Tibial nerve (tissue), 4 donors: ENCODE data around the gene CERS6. TPM values are rescaled to one million over a fixed set of nuclear protein-coding genes. Genes with fewer than 3 reads are reported as not detected.
"Not testable (repeated sequence)": the region's sequence is repeated elsewhere in the genome, so short reads cannot be mapped to it uniquely, and the experiment has no call there.

Experiments used
- DNase-seq, 2 donors: peaks; one replicate each; pipeline ENCODE4 v3.0.0-alpha.2; 2019; ENCODE audit warnings: low spot score in 2 of 2
- H3K27ac ChIP-seq, 4 donors: fragments of 200-600 bp; sonication (generic) in 3 of 4; one replicate each; pipeline ENCODE4 v1.5.1; 2017 to 2019; ENCODE audit warnings: mild to moderate bottlenecking in 1 of 4
- H3K27me3 ChIP-seq, 2 donors: fragments of 200-600 bp; sonication (generic) in 1 of 2; one replicate each; pipeline versions ENCODE4 v1.5.1 to v1.6.0; 2017 to 2019
- H3K36me3 ChIP-seq, 3 donors: fragments of 200-600 bp; sonication (generic); one replicate each; pipeline ENCODE4 v1.5.1; 2018 to 2019
- H3K4me1 ChIP-seq, 4 donors: fragments of 200-600 bp; sonication (generic) in 3 of 4; one replicate each; pipeline ENCODE4 v1.5.1; 2017 to 2019
- H3K4me3 ChIP-seq, 4 donors: fragments of 200-600 bp; sonication (generic) in 3 of 4; one replicate each; pipeline ENCODE4 v1.5.1; 2017 to 2019; ENCODE audit warnings: mild to moderate bottlenecking in 1 of 4, moderate library complexity in 1 of 4
- H3K9me3 ChIP-seq, 4 donors: fragments of 200-600 bp; sonication (generic) in 3 of 4; one replicate each; pipeline ENCODE4 v1.5.1; 2017 to 2019
- CTCF ChIP-seq, 5 experiments: fragments of 200-600 bp in 3 of 5; fragments of 450-650 bp in 2 of 5; sonication (generic) in 3 of 5; IDR thresholded peaks; one replicate each; pipeline ENCODE4 v1.5.1; 2016 to 2019; ENCODE audit warnings: antibody characterized with exemption in 5 of 5, mild to moderate bottlenecking in 3 of 5, moderate library complexity in 2 of 5
- EP300 ChIP-seq, 2 donors: sonication (generic); formaldehyde crosslinking; IDR thresholded peaks; one replicate each; pipeline ENCODE4 v1.6.1; 2017; ENCODE audit warnings: antibody characterized with exemption in 2 of 2, mild to moderate bottlenecking in 1 of 2
- POLR2A ChIP-seq, 2 donors: fragments of 450-650 bp; IDR thresholded peaks; one replicate each; pipeline ENCODE4 v1.6.1; 2017; ENCODE audit warnings: antibody characterized with exemption in 2 of 2, mild to moderate bottlenecking in 2 of 2, moderate library complexity in 2 of 2
- WGBS, 2 donors: methylation state at CpG; one replicate each; pipeline ENCODE4 v1.1.5; 2018; 5-methylcytosine and 5-hydroxymethylcytosine counted together
- total RNA-seq, 4 donors: library from RNA; depleted of rRNA; stranded (reverse); fragments of >200 nt; gene quantifications; one replicate each; pipeline ENCODE4 v1.1.0, GENCODE V29; 2016

Gene CERS6
- total RNA-seq, 4 donors from 2014 or later: 37.7 to 38.7 (median 37.8) TPM

GRCh38 chr2:168490015-168490874, 34.2 kb downstream of the CERS6 start:
- TF ChIP-seq POLR2A (IDR thresholded peaks at IDR 0.05) (no peak), EP300 (IDR thresholded peaks at IDR 0.05) (no peak), CTCF (IDR thresholded peaks at IDR 0.05) (no peak)
- Histone ChIP-seq H3K4me3 (no peak overlapping the region), H3K27me3 (no peaks in the 10 kb centered on the region), H3K9me3 (no peaks in the 10 kb centered on the region), H3K36me3 (peaks cover 0 to 4% (median 0%) of the 10 kb centered on the region in 3 donors), H3K4me1 (peaks cover 0 to 16% (median 3%) of the 10 kb centered on the region in 4 donors), H3K27ac (peak overlapping the region in 1 of 4 donors; percentile 10)
- 57 to 61% methylated on average over 7 of the region's 7 CpGs for WGBS, 2 donors
- DNase-seq: no peak

GRCh38 chr2:168490946-168491605, 35.0 kb downstream of the CERS6 start:
- no peak for DNase-seq
- Histone ChIP-seq H3K27ac (no peak overlapping the region), H3K4me3 (no peak overlapping the region), H3K36me3 (peaks cover 0 to 4% (median 0%) of the 10 kb centered on the region in 3 donors), H3K9me3 (no peaks in the 10 kb centered on the region), H3K27me3 (no peaks in the 10 kb centered on the region), H3K4me1 (peaks cover 0 to 16% (median 3%) of the 10 kb centered on the region in 4 donors)
- WGBS, 2 donors: 50 to 68% methylated on average over 3 of the region's 3 CpGs
- no peak for TF ChIP-seq POLR2A (IDR thresholded peaks at IDR 0.05)
- no peak for TF ChIP-seq EP300 (IDR thresholded peaks at IDR 0.05)
- TF ChIP-seq CTCF (IDR thresholded peaks at IDR 0.05): no peak

GRCh38 chr2:168491728-168492127, 35.7 kb downstream of the CERS6 start:
- 95 to 96% methylated on average over 4 of the region's 4 CpGs for WGBS, 2 donors
- H3K27ac ChIP-seq, H3K9me3 ChIP-seq, H3K4me3 ChIP-seq, H3K27me3 ChIP-seq, H3K36me3 ChIP-seq, DNase-seq: not testable (repeated sequence)
- H3K4me1 ChIP-seq: peaks cover 0 to 16% (median 3%) of the 10 kb centered on the region in 4 donors

GRCh38 chr2:168493219-168493618, 37.1 kb downstream of the CERS6 start:
- not testable (repeated sequence) for H3K4me3 ChIP-seq, H3K27me3 ChIP-seq, DNase-seq, H3K9me3 ChIP-seq, H3K36me3 ChIP-seq, H3K27ac ChIP-seq
- H3K4me1 ChIP-seq: peaks cover 0 to 16% (median 3%) of the 10 kb centered on the region in 4 donors
- WGBS, 2 donors: 88 to 90% methylated on average over 2 of the region's 2 CpGs

GRCh38 chr2:168494190-168494711, 38.2 kb downstream of the CERS6 start:
- Histone ChIP-seq H3K9me3 (no peaks in the 10 kb centered on the region), H3K4me3 (no peak overlapping the region), H3K27me3 (no peaks in the 10 kb centered on the region), H3K4me1 (peaks cover 0 to 16% (median 3%) of the 10 kb centered on the region in 4 donors), H3K27ac (no peak overlapping the region), H3K36me3 (peaks cover 0 to 4% (median 0%) of the 10 kb centered on the region in 3 donors)
- DNase-seq: no peak
- no peak for TF ChIP-seq EP300 (IDR thresholded peaks at IDR 0.05)
- TF ChIP-seq POLR2A (IDR thresholded peaks at IDR 0.05): no peak
- TF ChIP-seq CTCF (IDR thresholded peaks at IDR 0.05): no peak
- WGBS, 2 donors: 77 to 88% methylated on average over 7 of the region's 7 CpGs

- TF ChIP-seq CTCF (IDR thresholded peaks at IDR 0.05): no peak
- no peak for TF ChIP-seq POLR2A (IDR thresholded peaks at IDR 0.05)
- TF ChIP-seq EP300 (IDR thresholded peaks at IDR 0.05): no peak
- DNase-seq: no peak
- no peaks in the 10 kb centered on the region for H3K27me3 ChIP-seq
Observed at GRCh38 chr2:168495524-168495923, 39.5 kb downstream of the CERS6 start.

More at GRCh38 chr2:168495524-168495923, 39.5 kb downstream of the CERS6 start:
- H3K4me3 ChIP-seq: no peak overlapping the region
- H3K36me3 ChIP-seq: peaks cover 0 to 4% (median 0%) of the 10 kb centered on the region in 3 donors
- peaks cover 0 to 10% (median 3%) of the 10 kb centered on the region in 4 donors for H3K4me1 ChIP-seq
- no peaks in the 10 kb centered on the region for H3K9me3 ChIP-seq
- no peak overlapping the region for H3K27ac ChIP-seq
- 76 to 90% methylated on average over 1 of the region's 1 CpG for WGBS, 2 donors
